Activated CD8-positive, alpha-beta memory T cell treated with anti-CD3 and anti-CD28 coated beads for 24 hours (primary cell): Measurements from ENCODE around the gene EEF1G.
"Not testable (repeated sequence)": the region's sequence is repeated elsewhere in the genome, so short reads cannot be mapped to it uniquely, and the experiment has no call there.

Source experiments
- DNase-seq: peaks from one replicate; pipeline ENCODE4 v3.0.0-alpha.2; 2020

EEF1G gene

GRCh38 chr11:62575156-62575555, 1.5 kb upstream of the EEF1G start:
- no peak for DNase-seq

GRCh38 chr11:62574363-62575071, 826 bp upstream of the EEF1G start:
- DNase-seq: no peak

- no peak for DNase-seq
These were observed 592 bp downstream of the EEF1G start for GRCh38 chr11:62573006-62573591.

GRCh38 chr11:62572431-62572830, 1.3 kb downstream of the EEF1G start:
- DNase-seq: no peak

GRCh38 chr11:62571493-62571892, 2.2 kb downstream of the EEF1G start:
- not testable (repeated sequence) for DNase-seq

GRCh38 chr11:62570903-62571302, 2.8 kb downstream of the EEF1G start:
- not testable (repeated sequence) for DNase-seq

GRCh38 chr11:62569611-62570010, 4.1 kb downstream of the EEF1G start:
- no peak for DNase-seq

GRCh38 chr11:62567018-62567633, 6.6 kb downstream of the EEF1G start:
- DNase-seq: no peak

GRCh38 chr11:62566247-62566646, 7.4 kb downstream of the EEF1G start:
- DNase-seq: no peak

- DNase-seq: no peak
These were observed 8.4 kb downstream of the EEF1G start for GRCh38 chr11:62565100-62565802.

GRCh38 chr11:62561677-62562230, 11.9 kb downstream of the EEF1G start:
- DNase-seq: not testable (repeated sequence)

GRCh38 chr11:62560566-62561103, 13.1 kb downstream of the EEF1G start:
- peak; percentile 81 for DNase-seq

GRCh38 chr11:62559626-62560025, 14.1 kb downstream of the EEF1G start:
- DNase-seq: not testable (repeated sequence)

GRCh38 chr11:62559204-62559603, 14.5 kb downstream of the EEF1G start:
- DNase-seq: no peak

GRCh38 chr11:62558669-62559068, 15.0 kb downstream of the EEF1G start:
- no peak for DNase-seq

- DNase-seq: no peak
These were observed 16.6 kb downstream of the EEF1G start for GRCh38 chr11:62556875-62557631.

GRCh38 chr11:62556108-62556874, 17.4 kb downstream of the EEF1G start:
- DNase-seq: peak; percentile 90

- DNase-seq: peak; percentile 77
These were observed 18.1 kb downstream of the EEF1G start for GRCh38 chr11:62555464-62556107.

- DNase-seq: no peak
These were observed 19.1 kb downstream of the EEF1G start for GRCh38 chr11:62554387-62555167.

GRCh38 chr11:62553839-62554361, 19.8 kb downstream of the EEF1G start:
- no peak for DNase-seq
